ENCODE data around the gene COL18A1.
"Not testable (repeated sequence)": the region's sequence is repeated elsewhere in the genome, so short reads cannot be mapped to it uniquely, and the experiment has no call there.

COL18A1 gene

GRCh38 chr21:45560106-45561021, 155.4 kb downstream of the COL18A1 start:
- no peak for DNase-seq (ENCODE audit: low spot score)

DNA sequence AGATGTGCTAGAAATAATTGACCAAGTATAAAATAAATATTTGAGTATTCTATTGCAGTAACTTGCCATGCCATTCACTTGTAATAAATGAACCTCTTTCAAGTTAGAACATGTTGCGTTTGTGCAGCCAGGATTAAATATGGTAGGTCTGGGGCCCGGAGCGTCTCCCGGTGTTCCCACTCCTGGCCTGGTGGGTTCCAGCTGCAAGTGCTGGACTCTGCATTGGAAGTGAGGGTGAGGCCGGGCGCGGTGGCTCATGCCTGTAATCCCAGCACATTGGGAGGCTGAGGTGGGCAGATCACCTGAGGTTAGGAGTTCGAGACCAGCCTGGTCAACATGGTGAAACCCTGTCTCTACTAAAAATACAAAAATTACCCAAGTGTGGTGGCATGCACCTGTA, 156.3 kb downstream of the COL18A1 start:
- not testable (repeated sequence) for DNase-seq (ENCODE audit: low spot score)

- DNase-seq (ENCODE audit: low spot score) = no peak
Observed at GRCh38 chr21:45562402-45562801, 157.4 kb downstream of the COL18A1 start.

GRCh38 chr21:45562965-45563364, 158.0 kb downstream of the COL18A1 start:
- no peak for DNase-seq (ENCODE audit: low spot score)

Measured in AG08396 (cell line).